Epithelial cell of proximal tubule (primary cell): ENCODE measurements around the gene TMEM201. TPM values are rescaled to one million over a fixed set of nuclear protein-coding genes. Genes with fewer than 3 reads are reported as not detected.
"Not testable (repeated sequence)": the region's sequence is repeated elsewhere in the genome, so short reads cannot be mapped to it uniquely, and the experiment has no call there.

Experiments
- DNase-seq: peaks from one replicate; pipeline ENCODE4 v3.0.0-alpha.2; 2011; ENCODE audit warnings: low read depth
- H3K4me3 ChIP-seq: 2 replicates; pipeline ENCODE4 v1.5.1; 2011; ENCODE audit warnings: low read depth, mild to moderate bottlenecking, low read length
- CTCF ChIP-seq: conservative IDR thresholded peaks from 2 replicates; pipeline ENCODE4 v1.5.1; 2012; ENCODE audit warnings: low read depth, mild to moderate bottlenecking, low read length
- total RNA-seq: library from RNA; depleted of rRNA; stranded (reverse); fragments of >200 nt; gene quantifications from 2 replicates; pipeline ENCODE4 v1.2.3, GENCODE V29; 2015

TMEM201 gene
- total RNA-seq, 1 donor from 2014 or later: 8.9 TPM

- H3K4me3 ChIP-seq: no peak overlapping the region
- no peak for DNase-seq
- TF ChIP-seq CTCF: no peak
Measured at GRCh38 chr1:9612871-9613624, 24.3 kb downstream of the TMEM201 start.

GRCh38 chr1:9613625-9614299 lies 25.1 kb downstream of the TMEM201 start:
- TF ChIP-seq CTCF: no peak
- no peak for DNase-seq
- no peak overlapping the region for H3K4me3 ChIP-seq

- TF ChIP-seq CTCF: peak; percentile 77
- no peak for DNase-seq
- H3K4me3 ChIP-seq: no peak overlapping the region
Measured at GRCh38 chr1:9615316-9616063, 26.8 kb downstream of the TMEM201 start.

- no peak overlapping the region for H3K4me3 ChIP-seq
- no peak for TF ChIP-seq CTCF
- DNase-seq: no peak
Measured at GRCh38 chr1:9618909-9619679, 30.4 kb downstream of the TMEM201 start.

- no peak for TF ChIP-seq CTCF
- H3K4me3 ChIP-seq: no peak overlapping the region
- no peak for DNase-seq
Measured at GRCh38 chr1:9621032-9621431, 32.3 kb downstream of the TMEM201 start.

GRCh38 chr1:9624081-9624480 lies 35.4 kb downstream of the TMEM201 start:
- DNase-seq: no peak
- TF ChIP-seq CTCF: no peak
- H3K4me3 ChIP-seq: no peak overlapping the region

GRCh38 chr1:9625030-9625429 lies 36.3 kb downstream of the TMEM201 start:
- not testable (repeated sequence) for H3K4me3 ChIP-seq

More at GRCh38 chr1:9625030-9625429, 36.3 kb downstream of the TMEM201 start:
- DNase-seq: not testable (repeated sequence)
